Measurements from ENCODE around the gene BLM. TPM values are rescaled to one million over a fixed set of nuclear protein-coding genes. Genes with fewer than 3 reads are reported as not detected.

The BLM gene
- total and polyA plus RNA-seq, 2 donors (not counting 1 experiment from before 2014, with no cell fraction given), result 1.5 to 1.7 TPM

DNA sequence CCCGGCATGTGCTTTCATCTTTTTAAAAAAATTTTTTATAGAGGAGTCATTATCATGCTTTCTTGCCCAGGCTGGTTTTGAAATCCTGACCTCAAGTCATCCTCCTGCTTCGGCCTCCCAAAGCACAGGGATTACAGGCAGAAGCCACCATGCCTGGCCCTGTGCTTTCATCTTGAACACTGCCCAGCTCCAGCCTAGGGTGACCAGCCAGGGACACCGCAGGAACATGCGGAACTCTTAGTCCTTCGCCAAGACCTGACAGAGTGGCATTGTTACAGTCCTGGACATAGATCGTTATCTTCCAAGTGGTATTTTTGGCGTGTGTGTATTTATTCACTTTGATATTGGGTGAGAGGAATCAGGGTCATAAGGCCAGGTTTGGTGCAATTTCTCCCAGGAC lies 143.3 kb downstream of the BLM start:
- Histone ChIP-seq H3K4me1 (ENCODE audit: control insufficient read depth, extremely low read depth, insufficient read depth, low read length) (no peaks in the 10 kb centered on the region), H3K9ac (ENCODE audit: insufficient read depth, low read length) (no peak overlapping the region), H3K27ac (ENCODE audit: insufficient read depth, low read length) (no peak overlapping the region), H4K20me1 (ENCODE audit: control insufficient read depth, extremely low read depth, insufficient read depth, low read length) (no peaks in the 10 kb centered on the region), H3K4me3 (replicated peaks in 1 of 4; ENCODE audit: control extremely low read depth in 1 of 4, insufficient read depth in 1 of 4, low read depth in 3 of 4, low read length in 4 of 4) (no peak overlapping the region), H3K9me3 (ENCODE audit: control insufficient read depth, insufficient read depth, low read depth, low read length) (no peaks in the 10 kb centered on the region), H3K36me3 (ENCODE audit: control insufficient read depth, insufficient read depth, low read length) (no peaks in the 10 kb centered on the region), H2AFZ (ENCODE audit: low read length) (no peak overlapping the region), H3K4me2 (ENCODE audit: extremely low read depth, insufficient read depth, low read length) (no peak overlapping the region), H3K27me3 (ENCODE audit: control insufficient read depth, insufficient read depth, low read length) (no peaks in the 10 kb centered on the region), H3K79me2 (ENCODE audit: control insufficient read depth, insufficient read depth, low read length) (no peaks in the 10 kb centered on the region)
- DNase-seq (ENCODE audit: low read depth in 2 of 2), result no peak
- no peak for TF ChIP-seq EZH2 (IDR thresholded peaks at IDR 0.05; ENCODE audit: low read length, missing control alignments)
- TF ChIP-seq, protein P1, sequence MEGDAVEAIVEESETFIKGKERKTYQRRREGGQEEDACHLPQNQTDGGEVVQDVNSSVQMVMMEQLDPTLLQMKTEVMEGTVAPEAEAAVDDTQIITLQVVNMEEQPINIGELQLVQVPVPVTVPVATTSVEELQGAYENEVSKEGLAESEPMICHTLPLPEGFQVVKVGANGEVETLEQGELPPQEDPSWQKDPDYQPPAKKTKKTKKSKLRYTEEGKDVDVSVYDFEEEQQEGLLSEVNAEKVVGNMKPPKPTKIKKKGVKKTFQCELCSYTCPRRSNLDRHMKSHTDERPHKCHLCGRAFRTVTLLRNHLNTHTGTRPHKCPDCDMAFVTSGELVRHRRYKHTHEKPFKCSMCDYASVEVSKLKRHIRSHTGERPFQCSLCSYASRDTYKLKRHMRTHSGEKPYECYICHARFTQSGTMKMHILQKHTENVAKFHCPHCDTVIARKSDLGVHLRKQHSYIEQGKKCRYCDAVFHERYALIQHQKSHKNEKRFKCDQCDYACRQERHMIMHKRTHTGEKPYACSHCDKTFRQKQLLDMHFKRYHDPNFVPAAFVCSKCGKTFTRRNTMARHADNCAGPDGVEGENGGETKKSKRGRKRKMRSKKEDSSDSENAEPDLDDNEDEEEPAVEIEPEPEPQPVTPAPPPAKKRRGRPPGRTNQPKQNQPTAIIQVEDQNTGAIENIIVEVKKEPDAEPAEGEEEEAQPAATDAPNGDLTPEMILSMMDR (conservative IDR thresholded peaks at IDR 0.05 in 1 of 2, IDR thresholded peaks at IDR 0.05 in 1 of 2; ENCODE audit: low read depth in 1 of 2, low read length in 2 of 2), result no peak

DNA sequence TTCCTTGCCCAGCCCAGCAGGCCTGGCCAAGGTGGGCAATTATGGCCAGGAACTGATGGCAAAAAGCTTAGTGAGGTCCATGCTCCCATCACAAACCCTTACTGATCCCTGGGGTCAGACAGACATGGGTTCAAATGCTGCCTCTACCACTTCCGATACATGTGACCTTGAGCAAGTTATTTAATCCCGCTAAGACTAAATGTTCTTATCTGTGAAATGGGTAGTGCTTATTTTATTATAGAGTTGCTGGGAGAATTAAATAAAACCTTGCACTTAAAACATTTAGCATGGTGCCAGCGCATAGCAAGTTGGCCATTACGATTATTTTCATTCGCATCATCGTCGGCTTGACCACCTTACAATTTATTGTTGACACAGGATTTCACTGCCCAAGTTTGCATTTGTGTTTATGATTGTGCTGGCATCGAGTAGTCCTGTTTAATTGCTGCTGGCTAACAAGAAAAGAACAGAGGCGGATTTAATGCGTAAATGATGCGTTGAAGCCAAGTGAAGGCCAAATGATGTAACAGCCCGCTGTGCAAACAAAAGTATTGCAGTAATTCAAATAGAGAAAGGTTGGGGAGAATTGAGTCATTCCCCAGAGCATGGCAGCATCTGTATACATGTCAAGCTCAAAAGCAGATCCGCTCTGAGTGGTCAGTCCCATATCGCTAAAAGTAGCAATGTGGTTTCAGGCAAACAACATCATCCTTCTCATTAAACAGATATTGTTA lies 144.0 kb downstream of the BLM start:
- Histone ChIP-seq H3K9me3 (ENCODE audit: control insufficient read depth, insufficient read depth, low read depth, low read length) (no peaks in the 10 kb centered on the region), H3K27me3 (ENCODE audit: control insufficient read depth, insufficient read depth, low read length) (no peaks in the 10 kb centered on the region), H3K4me2 (ENCODE audit: extremely low read depth, insufficient read depth, low read length) (no peak overlapping the region), H3K79me2 (ENCODE audit: control insufficient read depth, insufficient read depth, low read length) (no peaks in the 10 kb centered on the region), H3K9ac (ENCODE audit: insufficient read depth, low read length) (no peak overlapping the region), H4K20me1 (ENCODE audit: control insufficient read depth, extremely low read depth, insufficient read depth, low read length) (no peaks in the 10 kb centered on the region), H3K27ac (ENCODE audit: insufficient read depth, low read length) (no peak overlapping the region), H2AFZ (ENCODE audit: low read length) (no peak overlapping the region), H3K4me3 (replicated peaks in 1 of 4; ENCODE audit: control extremely low read depth in 1 of 4, insufficient read depth in 1 of 4, low read depth in 3 of 4, low read length in 4 of 4) (no peak overlapping the region), H3K36me3 (ENCODE audit: control insufficient read depth, insufficient read depth, low read length) (no peaks in the 10 kb centered on the region), H3K4me1 (ENCODE audit: control insufficient read depth, extremely low read depth, insufficient read depth, low read length) (no peaks in the 10 kb centered on the region)
- DNase-seq (ENCODE audit: low read depth in 2 of 2), result peak; percentile 38 to 81
- TF ChIP-seq, protein P1 (conservative IDR thresholded peaks at IDR 0.05 in 1 of 2, IDR thresholded peaks at IDR 0.05 in 1 of 2; ENCODE audit: low read depth in 1 of 2, low read length in 2 of 2), result no peak
- no peak for TF ChIP-seq EZH2 (IDR thresholded peaks at IDR 0.05; ENCODE audit: low read length, missing control alignments)

DNA sequence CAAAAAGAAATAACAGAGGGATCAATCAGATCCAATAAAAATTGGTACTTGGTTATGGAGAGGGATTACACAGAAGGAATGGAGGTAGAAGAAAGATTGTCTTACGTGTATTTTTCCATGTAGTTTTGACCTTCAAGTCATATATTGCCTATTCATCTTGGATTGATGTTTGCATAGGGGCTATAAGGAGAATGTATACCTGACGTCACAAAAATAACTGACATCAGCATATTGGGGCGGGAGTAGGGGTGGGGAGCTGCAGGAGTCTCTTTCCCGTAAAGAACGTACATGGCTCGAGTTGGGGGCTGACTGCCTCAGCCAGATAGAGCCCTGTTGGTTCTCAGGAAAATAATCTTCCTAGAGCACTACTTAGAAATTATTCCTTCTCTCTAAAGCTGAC lies 145.3 kb downstream of the BLM start:
- DNase-seq (ENCODE audit: low read depth in 2 of 2), result no peak
- no peak overlapping the region for H3K4me3 ChIP-seq (replicated peaks in 1 of 4; ENCODE audit: control extremely low read depth in 1 of 4, insufficient read depth in 1 of 4, low read depth in 3 of 4, low read length in 4 of 4)
- H3K27me3 ChIP-seq (ENCODE audit: control insufficient read depth, insufficient read depth, low read length), result no peaks in the 10 kb centered on the region
- H3K36me3 ChIP-seq (ENCODE audit: control insufficient read depth, insufficient read depth, low read length), result no peaks in the 10 kb centered on the region
- H2AFZ ChIP-seq (ENCODE audit: low read length), result no peak overlapping the region
- no peaks in the 10 kb centered on the region for H3K79me2 ChIP-seq (ENCODE audit: control insufficient read depth, insufficient read depth, low read length)
- TF ChIP-seq, protein P1 (conservative IDR thresholded peaks at IDR 0.05 in 1 of 2, IDR thresholded peaks at IDR 0.05 in 1 of 2; ENCODE audit: low read depth in 1 of 2, low read length in 2 of 2), result no peak
- TF ChIP-seq EZH2 (IDR thresholded peaks at IDR 0.05; ENCODE audit: low read length, missing control alignments), result no peak
- H4K20me1 ChIP-seq (ENCODE audit: control insufficient read depth, extremely low read depth, insufficient read depth, low read length), result no peaks in the 10 kb centered on the region
- no peaks in the 10 kb centered on the region for H3K4me1 ChIP-seq (ENCODE audit: control insufficient read depth, extremely low read depth, insufficient read depth, low read length)
- H3K9ac ChIP-seq (ENCODE audit: insufficient read depth, low read length), result no peak overlapping the region
- H3K4me2 ChIP-seq (ENCODE audit: extremely low read depth, insufficient read depth, low read length), result no peak overlapping the region
- H3K9me3 ChIP-seq (ENCODE audit: control insufficient read depth, insufficient read depth, low read depth, low read length), result no peaks in the 10 kb centered on the region
- no peak overlapping the region for H3K27ac ChIP-seq (ENCODE audit: insufficient read depth, low read length)
